ENCODE results near the gene AKT2. TPM values are rescaled to one million over a fixed set of nuclear protein-coding genes. Genes with fewer than 3 reads are reported as not detected.

AKT2 gene
- total and polyA plus RNA-seq, 2 of the 8 experiments (the other 6 are each of a cell fraction or from before 2014, with no cell fraction given), result 151 to 183 TPM

DNA sequence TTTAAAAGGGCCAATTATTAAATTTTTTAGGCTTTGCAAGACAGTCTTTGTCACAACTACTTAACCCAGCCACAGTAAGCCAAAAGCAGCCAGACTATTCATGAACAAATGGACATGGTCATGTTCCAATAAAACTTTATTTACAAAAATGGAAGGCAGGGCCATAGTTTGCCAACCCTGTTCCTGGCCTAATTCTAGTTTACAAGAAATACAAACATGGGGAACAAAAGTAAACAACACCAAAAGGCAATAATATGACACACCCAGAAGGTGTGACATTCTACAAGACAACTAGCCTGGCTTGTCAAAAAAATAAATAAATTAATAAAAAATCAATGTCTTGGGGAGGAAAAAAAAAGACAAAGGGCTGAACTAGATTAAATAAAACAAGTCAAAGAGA lies 33.9 kb downstream of the AKT2 start:
- Histone ChIP-seq H3K23ac (ENCODE audit: insufficient read length) (no peak overlapping the region), H4K20me1 (replicated peaks in 1 of 2; ENCODE audit: control insufficient read depth in 1 of 2, insufficient read depth in 2 of 2, low read length in 2 of 2) (peaks cover 0 to 8% of the 10 kb centered on the region in 2 experiments), H2AFZ (ENCODE audit: low read length) (no peak overlapping the region), H4K5ac (ENCODE audit: insufficient read length, low read depth, low read length) (no peak overlapping the region), H3K23me2 (ENCODE audit: low read depth, low read length) (no peaks in the 10 kb centered on the region), H3K56ac (replicated peaks; ENCODE audit: insufficient read length, low read depth, low read length) (no peak overlapping the region), H3K36me3 (ENCODE audit: control insufficient read depth in 2 of 4, insufficient read depth in 4 of 4, low read length in 3 of 4) (peaks cover 2 to 21% (median 7%) of the 10 kb centered on the region in 4 experiments; a peak in 5 of 8 replicates), H2BK15ac (ENCODE audit: low read length) (no peak overlapping the region), H3K79me2 (ENCODE audit: control insufficient read depth in 1 of 2, insufficient read depth in 2 of 2, low read length in 2 of 2) (peaks cover 0 to 6% of the 10 kb centered on the region in 2 experiments; a peak in 1 of 4 replicates), H2BK12ac (ENCODE audit: low read depth, low read length) (no peak overlapping the region), H3K18ac (ENCODE audit: extremely low read depth, low read length) (no peak overlapping the region), H2AK5ac (ENCODE audit: low read depth, low read length) (no peak overlapping the region), H3K9ac (replicated peaks in 1 of 4; ENCODE audit: extremely low read depth in 1 of 4, low read depth in 3 of 4, low read length in 3 of 4) (no peak overlapping the region), H3K27me3 (replicated peaks in 1 of 4; ENCODE audit: control insufficient read depth in 3 of 4, extremely low read depth in 1 of 4, insufficient read depth in 3 of 4, low read length in 3 of 4) (no peaks in the 10 kb centered on the region), H2BK120ac (replicated peaks; ENCODE audit: low read depth, low read length) (no peak overlapping the region), H4K91ac (replicated peaks; ENCODE audit: insufficient read length, low read length) (no peak overlapping the region), H3K4me2 (ENCODE audit: insufficient read depth in 1 of 2, low read depth in 2 of 2, low read length in 2 of 2) (no peak overlapping the region), H3K27ac (ENCODE audit: low read depth, low read length) (no peak overlapping the region), H2BK5ac (ENCODE audit: low read depth, low read length) (no peak overlapping the region), H3K4me3 (ENCODE audit: extremely low read depth in 1 of 4, insufficient read depth in 2 of 4, low read depth in 3 of 4, low read length in 4 of 4) (no peak overlapping the region), H4K8ac (ENCODE audit: extremely low read depth, insufficient read depth, low read length) (no peak overlapping the region), H3K9me3 (ENCODE audit: insufficient read depth in 2 of 2, low read depth in 1 of 2, low read length in 1 of 2) (no peaks in the 10 kb centered on the region), H3K79me1 (ENCODE audit: low read depth, low read length) (no peaks in the 10 kb centered on the region; the same call in 1 of the 2 replicates), H3K14ac (ENCODE audit: insufficient read length) (no peak overlapping the region), H3K4ac (replicated peaks; ENCODE audit: insufficient read length, low read depth, low read length) (no peak overlapping the region), H2BK20ac (ENCODE audit: low read length) (no peak overlapping the region), H3K4me1 (replicated peaks in 1 of 4; ENCODE audit: control insufficient read depth in 3 of 4, insufficient read depth in 4 of 4, low read length in 3 of 4) (peaks cover 0 to 6% (median 4%) of the 10 kb centered on the region in 4 experiments; a peak in 5 of 7 replicates)
- ChIA-PET CTCF (ENCODE audit: partially characterized antibody) (interaction anchor here (2.3 kb wide), 1 partner anchor 16 kb away, joined by 10 read pairs; no protein-coding TSS in a partner anchor), POLR2A (ENCODE audit: partially characterized antibody) (no interaction called here)
- TF ChIP-seq SAP30 (IDR thresholded peaks at IDR 0.05; ENCODE audit: insufficient read depth, insufficient replicate concordance, low read length) (no peak), EGR1 (IDR thresholded peaks at IDR 0.05; ENCODE audit: borderline replicate concordance, low read depth, low read length) (no peak)
- FAIRE-seq (no peak), DNase-seq (ENCODE audit: low read depth in 1 of 2, low spot score in 2 of 2) (no peak)

Data from H1 (cell line).